Neural progenitor cell (in vitro differentiated cells): ENCODE measurements around the gene CES2. TPM values are rescaled to one million over a fixed set of nuclear protein-coding genes. Genes with fewer than 3 reads are reported as not detected.

Experiments used
- DNase-seq: peaks from one replicate; pipeline ENCODE4 v3.0.0-alpha.2; 2016; ENCODE audit warnings: low spot score
- H2AFZ ChIP-seq: fragments of 200-600 bp; sonication (generic); replicated peaks from 2 replicates; pipeline ENCODE4 v1.6.1; 2016; ENCODE audit warnings: antibody characterized with exemption
- H3F3A ChIP-seq: fragments of 200-600 bp; sonication (generic); 2 replicates; pipeline ENCODE4 v1.6.1; 2016; ENCODE audit warnings: antibody characterized with exemption, low read depth
- H3K27ac ChIP-seq: fragments of 200-600 bp; sonication (generic); 2 replicates; pipeline ENCODE4 v1.5.1; 2016; ENCODE audit warnings: mild to moderate bottlenecking
- H3K27me3 ChIP-seq: fragments of 200-600 bp; sonication (generic); 2 replicates; pipeline ENCODE4 v1.6.1; 2016; ENCODE audit warnings: mild to moderate bottlenecking, moderate library complexity
- H3K36me3 ChIP-seq: fragments of 200-600 bp; sonication (generic); 2 replicates; pipeline ENCODE4 v1.5.1; 2016
- H3K4me1 ChIP-seq: fragments of 200-600 bp; sonication (generic); 2 replicates; pipeline ENCODE4 v1.6.1; 2016; ENCODE audit warnings: mixed run types
- H3K4me2 ChIP-seq: fragments of 200-600 bp; sonication (generic); 2 replicates; pipeline ENCODE4 v1.6.1; 2016
- H3K4me3 ChIP-seq: fragments of 200-600 bp; sonication (generic); 2 replicates; pipeline ENCODE4 v1.5.1; 2016
- H3K79me2 ChIP-seq: fragments of 200-600 bp; sonication (generic); 2 replicates; pipeline ENCODE4 v1.6.1; 2016; ENCODE audit warnings: low read depth
- H3K9ac ChIP-seq: fragments of 200-600 bp; sonication (generic); 2 replicates; pipeline ENCODE4 v1.6.1; 2016
- H3K9me3 ChIP-seq: fragments of 200-600 bp; sonication (generic); 2 replicates; pipeline ENCODE4 v1.5.1; 2016; ENCODE audit warnings: low read depth
- H4K20me1 ChIP-seq: fragments of 200-600 bp; sonication (generic); 2 replicates; pipeline ENCODE4 v1.6.1; 2016; ENCODE audit warnings: low read depth
- H3K27ac Mint-ChIP-seq: 3 replicates; pipeline ENCODE4 v1.8.0; 2021; ENCODE audit warnings: mixed read lengths
- H3K27me3 Mint-ChIP-seq: 2 replicates; pipeline ENCODE4 v1.8.0; 2022; ENCODE audit warnings: low read depth, mild to moderate bottlenecking, inconsistent platforms, moderate library complexity, mixed read lengths; ENCODE audit not compliant: insufficient read depth
- H3K36me3 Mint-ChIP-seq: 3 replicates; pipeline ENCODE4 v1.8.0; 2021; ENCODE audit warnings: mixed read lengths
- H3K4me1 Mint-ChIP-seq: 3 replicates; pipeline ENCODE4 v1.8.0; 2021; ENCODE audit warnings: mixed read lengths
- H3K4me3 Mint-ChIP-seq: 3 replicates; pipeline ENCODE4 v1.8.0; 2021; ENCODE audit warnings: mild to moderate bottlenecking, moderate library complexity, mixed read lengths
- H3K9me3 Mint-ChIP-seq: 3 replicates; pipeline ENCODE4 v1.8.0; 2020; ENCODE audit warnings: mixed read lengths
- EZH2 ChIP-seq: fragments of 200-600 bp; sonication (generic); IDR thresholded peaks from 2 replicates; pipeline ENCODE4 v1.6.1; 2017; ENCODE audit warnings: antibody characterized with exemption, mild to moderate bottlenecking, moderate library complexity
- EZH2phosphoT487 ChIP-seq: fragments of 200-600 bp; sonication (generic); IDR thresholded peaks from 2 replicates; pipeline ENCODE4 v1.6.1; 2017; ENCODE audit warnings: antibody characterized with exemption
- total RNA-seq: library from RNA; depleted of rRNA; stranded (reverse); fragments of >200 nt; gene quantifications from 2 replicates; pipeline ENCODE4 v1.2.3, GENCODE V29; 2015; ENCODE audit warnings: low replicate concordance
- TF ChIP-seq, protein P1 (sequence below): fragments of 200-600 bp; sonication (generic); IDR thresholded peaks from 2 replicates; pipeline ENCODE4 v1.5.1; 2017; ENCODE audit warnings: antibody characterized with exemption, mild to moderate bottlenecking

The CES2 gene
- total RNA-seq, 1 donor from 2014 or later: 11.1 TPM

DNA sequence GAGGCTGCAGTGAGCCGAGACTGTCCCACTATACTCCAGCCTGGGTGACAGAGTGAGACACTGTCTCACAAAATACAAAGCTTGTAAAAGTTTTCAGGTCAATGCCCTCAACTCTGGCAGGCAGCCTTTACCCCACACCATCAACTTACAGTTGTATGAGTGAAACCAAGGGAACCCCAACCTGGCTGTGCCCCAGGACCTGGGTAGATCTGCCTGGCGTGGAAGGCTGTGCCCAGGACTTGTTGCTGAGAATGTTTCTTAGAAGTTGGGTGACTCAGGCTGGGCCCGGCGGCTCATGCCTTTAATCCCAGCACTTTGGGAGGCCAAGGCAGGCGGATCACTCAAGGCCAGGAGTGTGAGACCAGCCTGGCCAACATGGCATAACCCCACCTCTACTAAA lies 33.5 kb downstream of the CES2 start:
- Mint-ChIP-seq H3K4me1 (peaks cover 7% of the 10 kb centered on the region), H3K36me3 (no peaks in the 10 kb centered on the region), H3K27me3 (peaks cover 2% of the 10 kb centered on the region), H3K4me3 (no peak overlapping the region), H3K27ac (no peak overlapping the region), H3K9me3 (no peaks in the 10 kb centered on the region)
- H3F3A ChIP-seq: no peaks in the 10 kb centered on the region
- no peak overlapping the region for H3K27ac ChIP-seq
- no peaks in the 10 kb centered on the region for H3K27me3 ChIP-seq
- H3K4me1 ChIP-seq: no peaks in the 10 kb centered on the region
- no peak for DNase-seq
- H3K4me3 ChIP-seq: no peak overlapping the region
- H3K9me3 ChIP-seq: no peaks in the 10 kb centered on the region
- no peak overlapping the region for H3K9ac ChIP-seq
- TF ChIP-seq EZH2: no peak
- TF ChIP-seq EZH2phosphoT487: no peak
- TF ChIP-seq, protein P1, sequence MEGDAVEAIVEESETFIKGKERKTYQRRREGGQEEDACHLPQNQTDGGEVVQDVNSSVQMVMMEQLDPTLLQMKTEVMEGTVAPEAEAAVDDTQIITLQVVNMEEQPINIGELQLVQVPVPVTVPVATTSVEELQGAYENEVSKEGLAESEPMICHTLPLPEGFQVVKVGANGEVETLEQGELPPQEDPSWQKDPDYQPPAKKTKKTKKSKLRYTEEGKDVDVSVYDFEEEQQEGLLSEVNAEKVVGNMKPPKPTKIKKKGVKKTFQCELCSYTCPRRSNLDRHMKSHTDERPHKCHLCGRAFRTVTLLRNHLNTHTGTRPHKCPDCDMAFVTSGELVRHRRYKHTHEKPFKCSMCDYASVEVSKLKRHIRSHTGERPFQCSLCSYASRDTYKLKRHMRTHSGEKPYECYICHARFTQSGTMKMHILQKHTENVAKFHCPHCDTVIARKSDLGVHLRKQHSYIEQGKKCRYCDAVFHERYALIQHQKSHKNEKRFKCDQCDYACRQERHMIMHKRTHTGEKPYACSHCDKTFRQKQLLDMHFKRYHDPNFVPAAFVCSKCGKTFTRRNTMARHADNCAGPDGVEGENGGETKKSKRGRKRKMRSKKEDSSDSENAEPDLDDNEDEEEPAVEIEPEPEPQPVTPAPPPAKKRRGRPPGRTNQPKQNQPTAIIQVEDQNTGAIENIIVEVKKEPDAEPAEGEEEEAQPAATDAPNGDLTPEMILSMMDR: no peak
- H3K36me3 ChIP-seq: no peaks in the 10 kb centered on the region
- no peak overlapping the region for H2AFZ ChIP-seq
- no peaks in the 10 kb centered on the region for H3K79me2 ChIP-seq
- no peak overlapping the region for H3K4me2 ChIP-seq
- H4K20me1 ChIP-seq: no peaks in the 10 kb centered on the region

DNA sequence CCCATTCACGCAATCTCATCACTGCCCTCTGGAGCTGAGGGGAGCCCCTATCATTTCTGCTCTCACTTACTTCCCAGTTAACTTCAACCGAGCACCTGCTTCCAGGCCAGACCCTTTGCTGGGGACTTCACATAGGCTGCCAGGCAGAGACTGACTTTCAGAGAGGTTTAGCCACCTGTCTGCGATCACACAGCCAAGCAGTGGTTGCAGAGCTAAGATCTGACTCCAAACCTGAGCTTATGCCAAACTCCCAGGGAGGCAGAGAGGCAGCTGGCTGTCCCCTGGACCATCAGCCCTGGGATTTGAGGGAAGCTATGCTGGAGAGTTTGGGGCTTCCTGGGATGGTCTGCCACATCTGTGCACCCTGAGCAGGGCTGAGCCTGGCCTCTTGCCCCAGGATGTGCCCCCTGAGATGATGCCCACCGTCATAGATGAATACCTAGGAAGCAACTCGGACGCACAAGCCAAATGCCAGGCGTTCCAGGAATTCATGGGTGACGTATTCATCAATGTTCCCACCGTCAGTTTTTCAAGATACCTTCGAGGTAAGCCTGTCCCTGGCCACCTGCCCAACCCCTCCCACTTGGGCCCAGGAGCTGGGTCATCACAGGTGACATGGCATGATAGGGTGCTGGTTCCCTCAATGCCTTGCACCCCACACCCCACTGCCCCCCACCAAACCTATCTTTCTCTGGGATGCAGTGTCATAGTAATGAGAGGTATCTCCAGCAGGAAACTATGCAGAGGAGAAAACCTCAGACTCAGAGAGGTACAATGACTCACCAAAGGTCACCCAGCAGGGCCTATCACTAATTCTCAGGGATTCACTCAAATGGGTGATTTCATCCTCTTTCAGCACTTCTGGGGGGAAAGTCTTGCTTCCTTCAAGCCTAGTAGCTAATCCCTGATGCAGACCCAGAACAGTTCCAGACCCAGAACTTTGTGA lies 35.7 kb downstream of the CES2 start:
- Histone ChIP-seq H3K4me1 (no peaks in the 10 kb centered on the region), H2AFZ (no peak overlapping the region), H3K27ac (no peak overlapping the region), H4K20me1 (no peaks in the 10 kb centered on the region), H3F3A (no peaks in the 10 kb centered on the region), H3K4me3 (no peak overlapping the region), H3K79me2 (no peaks in the 10 kb centered on the region), H3K27me3 (no peaks in the 10 kb centered on the region), H3K9me3 (no peaks in the 10 kb centered on the region), H3K9ac (no peak overlapping the region), H3K4me2 (no peak overlapping the region), H3K36me3 (no peaks in the 10 kb centered on the region)
- Mint-ChIP-seq H3K4me3 (no peak overlapping the region), H3K27me3 (peaks cover 2% of the 10 kb centered on the region), H3K36me3 (no peaks in the 10 kb centered on the region), H3K4me1 (peaks cover 17% of the 10 kb centered on the region), H3K27ac (no peak overlapping the region), H3K9me3 (no peaks in the 10 kb centered on the region)
- DNase-seq: no peak
- no peak for TF ChIP-seq EZH2
- TF ChIP-seq, protein P1: no peak
- TF ChIP-seq EZH2phosphoT487: no peak

DNA sequence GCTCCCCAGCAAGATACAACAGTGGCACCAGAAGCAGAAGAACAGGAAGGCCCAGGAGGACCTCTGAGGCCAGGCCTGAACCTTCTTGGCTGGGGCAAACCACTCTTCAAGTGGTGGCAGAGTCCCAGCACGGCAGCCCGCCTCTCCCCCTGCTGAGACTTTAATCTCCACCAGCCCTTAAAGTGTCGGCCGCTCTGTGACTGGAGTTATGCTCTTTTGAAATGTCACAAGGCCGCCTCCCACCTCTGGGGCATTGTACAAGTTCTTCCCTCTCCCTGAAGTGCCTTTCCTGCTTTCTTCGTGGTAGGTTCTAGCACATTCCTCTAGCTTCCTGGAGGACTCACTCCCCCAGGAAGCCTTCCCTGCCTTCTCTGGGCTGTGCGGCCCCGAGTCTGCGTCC lies 37.7 kb downstream of the CES2 start:
- H3K36me3 Mint-ChIP-seq: no peaks in the 10 kb centered on the region
- H3K9ac ChIP-seq: no peak overlapping the region
- H3K79me2 ChIP-seq: no peaks in the 10 kb centered on the region
- H3K27me3 ChIP-seq: no peaks in the 10 kb centered on the region
- no peak overlapping the region for H2AFZ ChIP-seq
- H3K9me3 ChIP-seq: no peaks in the 10 kb centered on the region
- H3K4me2 ChIP-seq: no peak overlapping the region
- no peaks in the 10 kb centered on the region for H4K20me1 ChIP-seq
- DNase-seq: peak; percentile 13
- no peaks in the 10 kb centered on the region for H3K9me3 Mint-ChIP-seq
- H3K36me3 ChIP-seq: no peaks in the 10 kb centered on the region
- H3K4me1 ChIP-seq: no peaks in the 10 kb centered on the region
- H3K4me1 Mint-ChIP-seq: peaks cover 23% of the 10 kb centered on the region
- TF ChIP-seq EZH2: no peak
- TF ChIP-seq, protein P1: no peak
- TF ChIP-seq EZH2phosphoT487: no peak
- no peak overlapping the region for H3K4me3 ChIP-seq
- peak overlapping the region; percentile 43 for H3K27ac Mint-ChIP-seq
- H3F3A ChIP-seq: no peaks in the 10 kb centered on the region
- H3K27me3 Mint-ChIP-seq: peaks cover 6% of the 10 kb centered on the region
- H3K27ac ChIP-seq: no peak overlapping the region
- no peak overlapping the region for H3K4me3 Mint-ChIP-seq
